Stimulated activated CD4-positive, alpha-beta T cell treated with anti-CD3 and anti-CD28 coated beads, Interleukin-12 subunit alpha, Interleukin-12 subunit beta, amount 100 ng/mL, for 48 hours (primary cell): ENCODE data around the gene OSBP2.
A peak's percentile ranks its signal among the peaks of the same experiment; 100 is the strongest.

Source experiments
- DNase-seq, 3 donors: peaks; one replicate each; pipeline ENCODE4 v3.0.0-alpha.2; 2020; ENCODE audit warnings: low read depth in 2 of 3, low spot score in 1 of 3

The OSBP2 gene

GRCh38 chr22:30717331-30717921 lies 22.8 kb downstream of the OSBP2 start:
- DNase-seq = no peak

- no peak for DNase-seq
Observed at GRCh38 chr22:30717952-30718351, 23.3 kb downstream of the OSBP2 start.

- DNase-seq = no peak
Observed at GRCh38 chr22:30718491-30718890, 23.8 kb downstream of the OSBP2 start.

GRCh38 chr22:30718938-30719337 lies 24.3 kb downstream of the OSBP2 start:
- DNase-seq = no peak

GRCh38 chr22:30720263-30720837 lies 25.7 kb downstream of the OSBP2 start:
- DNase-seq = no peak

GRCh38 chr22:30721741-30722140 lies 27.1 kb downstream of the OSBP2 start:
- DNase-seq = no peak

GRCh38 chr22:30728826-30729225 lies 34.2 kb downstream of the OSBP2 start:
- DNase-seq = no peak

- DNase-seq = no peak
Observed at GRCh38 chr22:30731658-30732057, 37.0 kb downstream of the OSBP2 start.

- no peak for DNase-seq
Observed at GRCh38 chr22:30732426-30732825, 37.8 kb downstream of the OSBP2 start.

- no peak for DNase-seq
Observed at GRCh38 chr22:30733181-30733631, 38.5 kb downstream of the OSBP2 start.

GRCh38 chr22:30740007-30740406 lies 45.3 kb downstream of the OSBP2 start:
- peak in 1 of 3 donors; percentile 16 for DNase-seq

GRCh38 chr22:30740511-30740910 lies 45.8 kb downstream of the OSBP2 start:
- peak in 1 of 3 donors; percentile 40 for DNase-seq

- DNase-seq = peak in 1 of 3 donors; percentile 20
Observed at GRCh38 chr22:30742291-30743256, 47.9 kb downstream of the OSBP2 start.

GRCh38 chr22:30743257-30744020 lies 48.8 kb downstream of the OSBP2 start:
- DNase-seq = no peak

GRCh38 chr22:30744224-30744623 lies 49.5 kb downstream of the OSBP2 start:
- DNase-seq = no peak

GRCh38 chr22:30747493-30747892 lies 52.8 kb downstream of the OSBP2 start:
- no peak for DNase-seq

GRCh38 chr22:30749272-30749671 lies 54.6 kb downstream of the OSBP2 start:
- no peak for DNase-seq

- no peak for DNase-seq
Observed at GRCh38 chr22:30749849-30750248, 55.2 kb downstream of the OSBP2 start.

- DNase-seq = no peak
Observed at GRCh38 chr22:30751529-30751928, 56.9 kb downstream of the OSBP2 start.

GRCh38 chr22:30752771-30753170 lies 58.1 kb downstream of the OSBP2 start:
- no peak for DNase-seq

GRCh38 chr22:30753701-30754100 lies 59.0 kb downstream of the OSBP2 start:
- DNase-seq = no peak
